OCI-LY7 (cell line): ENCODE data around the gene TAF1B. TPM values are rescaled to one million over a fixed set of nuclear protein-coding genes. Genes with fewer than 3 reads are reported as not detected.

Experiments used
- BruUV-seq: library from RNA; stranded (reverse); fragments of 400-500 nt; replicated peaks from 2 replicates; lab custom pipeline; 2021; lab: Mats Ljungman, UMichigan
- CTCF ChIA-PET: fragments of 300-600 bp; sonication (Branson Sonifier 250); formaldehyde crosslinking; loops from one replicate; lab custom pipeline; 2022; ENCODE audit warnings: antibody characterized with exemption; ENCODE audit not compliant: unreplicated experiment; lab: Charles Lee
- POLR2A ChIA-PET: fragments of 300-600 bp; sonication (Branson Sonifier 250); formaldehyde crosslinking; loops from one replicate; lab custom pipeline; 2022; ENCODE audit warnings: antibody characterized with exemption; lab: Charles Lee
- DNase-seq: peaks from one replicate; pipeline ENCODE4 v3.0.0-alpha.2; 2015; ENCODE audit warnings: low spot score
- H2AFZ ChIP-seq: fragments of 200-600 bp; sonication (generic), shearing (Covaris generic); 2 replicates; pipeline ENCODE4 v1.6.1; 2014; ENCODE audit warnings: mild to moderate bottlenecking, antibody characterized with exemption, low read length, moderate library complexity
- H3K27ac ChIP-seq: fragments of 200-600 bp; sonication (generic); 2 replicates; pipeline ENCODE4 v1.5.1; 2014; ENCODE audit warnings: mixed run types, low read depth, mild to moderate bottlenecking, moderate library complexity, low read length, inconsistent platforms; ENCODE audit not compliant: poor library complexity, severe bottlenecking
- H3K36me3 ChIP-seq: fragments of 200-600 bp; sonication (generic); 2 replicates; pipeline ENCODE4 v1.6.1; 2014; ENCODE audit warnings: mild to moderate bottlenecking, antibody characterized with exemption, low read length, moderate library complexity, mixed read lengths; ENCODE audit not compliant: insufficient read depth
- H3K4me1 ChIP-seq: fragments of 200-600 bp; sonication (generic); 2 replicates; pipeline ENCODE4 v1.5.1; 2014; ENCODE audit warnings: mild to moderate bottlenecking, low read length; ENCODE audit not compliant: insufficient read depth, poor library complexity, severe bottlenecking
- H3K4me2 ChIP-seq: fragments of 200-600 bp; sonication (generic); 2 replicates; pipeline ENCODE4 v1.6.1; 2014; ENCODE audit warnings: mild to moderate bottlenecking, low read length
- H3K4me3 ChIP-seq: fragments of 200-600 bp; sonication (generic); 2 replicates; pipeline ENCODE4 v1.5.1; 2014; ENCODE audit warnings: mild to moderate bottlenecking, low read depth, low read length; ENCODE audit not compliant: poor library complexity, severe bottlenecking
- H3K79me2 ChIP-seq: fragments of 200-600 bp; sonication (generic); 2 replicates; pipeline ENCODE4 v1.6.1; 2016; ENCODE audit warnings: low read depth, mild to moderate bottlenecking, low read length, moderate library complexity, mixed read lengths; ENCODE audit not compliant: insufficient read depth
- H3K9me2 ChIP-seq: fragments of 200-600 bp; sonication (generic); 2 replicates; pipeline ENCODE4 v1.6.1; 2016; ENCODE audit warnings: mild to moderate bottlenecking, low read length, mixed read lengths; ENCODE audit not compliant: insufficient read depth
- H3K9me3 ChIP-seq: fragments of 200-600 bp; sonication (generic); 2 replicates; pipeline ENCODE4 v1.6.1; 2014; ENCODE audit warnings: mild to moderate bottlenecking, mixed run types, low read length, mixed read lengths
- H4K20me1 ChIP-seq: fragments of 200-600 bp; sonication (generic); 2 replicates; pipeline ENCODE4 v1.6.1; 2014; ENCODE audit warnings: mild to moderate bottlenecking, antibody characterized with exemption, low read length, moderate library complexity, mixed read lengths; ENCODE audit not compliant: insufficient read depth
- CTCF ChIP-seq: fragments of 200-600 bp; sonication (generic); conservative IDR thresholded peaks from 2 replicates; pipeline ENCODE4 v1.5.1; 2014; ENCODE audit warnings: mild to moderate bottlenecking, antibody characterized with exemption, low read length, moderate library complexity, mixed read lengths
- EZH2phosphoT487 ChIP-seq: fragments of 200-600 bp; sonication (generic); IDR thresholded peaks from 2 replicates; pipeline ENCODE4 v1.6.1; 2018; ENCODE audit warnings: low read depth, borderline replicate concordance, mild to moderate bottlenecking, mixed run types, antibody characterized with exemption, low read length, moderate library complexity, mixed read lengths
- intact Hi-C: fragments of 100-400 bp; cut with micrococcal nuclease; formaldehyde crosslinking; loops from one replicate; pipeline ENCODE4 v1.10.0; 2022; ENCODE audit not compliant: unreplicated experiment
- total RNA-seq, 2 experiments: library from RNA; depleted of rRNA in 1 of 2; stranded (reverse); fragments of >200 nt in 1 of 2; shearing (Covaris generic) in 1 of 2; gene quantifications; 2 replicates each; pipeline ENCODE4 v1.2.3, GENCODE V29; 2014 to 2022

Gene TAF1B
- total RNA-seq, 2 experiments from 2014 or later, result 25.1 to 35.3 TPM

DNA sequence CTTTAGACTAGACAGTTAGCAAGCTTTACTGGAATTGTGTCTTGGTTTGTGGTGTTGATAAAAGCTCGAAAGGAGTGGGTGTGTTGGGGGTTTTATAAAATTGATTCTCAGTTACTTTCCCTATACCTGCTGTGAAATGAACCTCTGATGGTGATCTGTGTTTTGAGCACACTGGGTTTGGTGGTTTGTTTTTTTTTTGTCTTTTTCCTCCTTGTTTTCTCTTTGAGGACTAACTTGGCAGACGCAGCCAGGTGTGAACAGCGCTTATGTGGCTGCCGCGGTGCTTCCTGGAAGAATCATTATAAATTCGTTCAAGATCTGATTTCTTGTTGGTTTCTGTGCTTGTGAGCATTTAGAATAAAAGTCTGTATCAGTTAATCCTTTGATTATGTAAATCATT lies 136.7 kb downstream of the TAF1B start:
- Histone ChIP-seq H4K20me1 (no peaks in the 10 kb centered on the region), H2AFZ (no peak overlapping the region), H3K4me2 (no peak overlapping the region), H3K4me1 (no peaks in the 10 kb centered on the region), H3K9me3 (no peaks in the 10 kb centered on the region), H3K27ac (no peak overlapping the region), H3K36me3 (no peaks in the 10 kb centered on the region), H3K79me2 (no peaks in the 10 kb centered on the region), H3K4me3 (no peak overlapping the region), H3K9me2 (no peaks in the 10 kb centered on the region)
- no TSS peak for BruUV-seq
- TF ChIP-seq CTCF (no peak), EZH2phosphoT487 (no peak)
- intact Hi-C loops, result no loop called here
- POLR2A ChIA-PET, result interaction anchor here (0.8 kb wide), 1 partner anchor 24 kb away, joined by 3 read pairs; no protein-coding TSS in a partner anchor
- CTCF ChIA-PET, result no interaction called here
- DNase-seq, result no peak

- Histone ChIP-seq H3K36me3 (no peaks in the 10 kb centered on the region), H3K9me2 (no peaks in the 10 kb centered on the region), H3K4me2 (no peak overlapping the region), H3K4me3 (no peak overlapping the region), H3K79me2 (no peaks in the 10 kb centered on the region), H3K4me1 (no peaks in the 10 kb centered on the region), H3K27ac (no peak overlapping the region), H3K9me3 (no peaks in the 10 kb centered on the region), H2AFZ (no peak overlapping the region), H4K20me1 (no peaks in the 10 kb centered on the region)
- POLR2A ChIA-PET, result no interaction called here
- TF ChIP-seq CTCF (no peak), EZH2phosphoT487 (no peak)
- no peak for DNase-seq
- intact Hi-C loops, result no loop called here
- no TSS peak for BruUV-seq
- CTCF ChIA-PET, result no interaction called here
These were observed 137.2 kb downstream of the TAF1B start for GRCh38 chr2:9980520-9980919.

DNA sequence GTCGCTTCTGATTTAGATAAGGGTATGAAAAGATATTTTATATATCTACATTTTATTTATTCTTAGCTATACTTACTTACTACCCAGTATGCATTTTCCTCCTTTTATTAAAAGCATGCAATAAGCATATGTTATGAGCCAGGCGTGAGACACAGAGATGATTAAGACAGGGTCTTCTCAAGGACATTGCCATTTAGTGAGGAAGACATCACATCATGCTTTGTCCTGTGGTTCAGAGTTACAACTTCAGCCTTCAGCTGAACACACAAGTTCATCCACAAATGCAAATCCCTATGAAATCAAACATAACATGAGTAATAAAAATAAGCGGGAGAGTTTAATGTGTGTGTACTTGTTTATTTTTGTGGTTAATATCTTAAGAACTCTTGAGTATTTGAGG lies 138.4 kb downstream of the TAF1B start:
- ChIA-PET POLR2A (interaction anchor here (0.6 kb wide), 1 partner anchor 79 kb away, joined by 3 read pairs; no protein-coding TSS in a partner anchor), CTCF (interaction anchor here (0.8 kb wide), 1 partner anchor 212 kb away, joined by 3 read pairs; no protein-coding TSS in a partner anchor)
- H3K4me2 ChIP-seq, result no peak overlapping the region
- no peaks in the 10 kb centered on the region for H3K36me3 ChIP-seq
- no peaks in the 10 kb centered on the region for H3K9me3 ChIP-seq
- H3K4me3 ChIP-seq, result no peak overlapping the region
- H4K20me1 ChIP-seq, result no peaks in the 10 kb centered on the region
- no peaks in the 10 kb centered on the region for H3K79me2 ChIP-seq
- H2AFZ ChIP-seq, result no peak overlapping the region
- H3K4me1 ChIP-seq, result no peaks in the 10 kb centered on the region
- DNase-seq, result no peak
- TF ChIP-seq EZH2phosphoT487 (no peak), CTCF (no peak)
- intact Hi-C loops, result no loop called here
- BruUV-seq, result no TSS peak
- no peak overlapping the region for H3K27ac ChIP-seq
- H3K9me2 ChIP-seq, result no peaks in the 10 kb centered on the region
